H1 (cell line): ENCODE results near the gene ANXA4. TPM values are rescaled to one million over a fixed set of nuclear protein-coding genes. Genes with fewer than 3 reads are reported as not detected.

Experiments used
- CEBPB ChIP-seq: IDR thresholded peaks from 2 replicates; pipeline ENCODE4 v1.6.1; 2012; ENCODE audit warnings: low read depth, low read length
- CHD1 ChIP-seq: IDR thresholded peaks from 2 replicates; pipeline ENCODE4 v1.6.1; 2012; ENCODE audit warnings: low read depth, low read length, improper control_type of control experiment
- CHD7 ChIP-seq: fragments of 300-600 bp; sonication (generic); IDR thresholded peaks from 2 replicates; pipeline ENCODE4 v1.7.1; 2012; ENCODE audit warnings: low read length, moderate library complexity, mild to moderate bottlenecking, inconsistent platforms; ENCODE audit not compliant: insufficient replicate concordance
- CTCF ChIP-seq, 3 experiments: IDR thresholded peaks; 1 replicate in 2 of 3; 2 replicates in 1 of 3; pipeline versions ENCODE4 v1.5.1 to v1.6.1; 2011; ENCODE audit warnings: low read length in 3 of 3, mild to moderate bottlenecking in 3 of 3, inconsistent platforms in 2 of 3, low read depth in 1 of 3, moderate library complexity in 1 of 3; ENCODE audit not compliant: insufficient read depth in 1 of 3; ENCODE audit errors: control extremely low read depth in 1 of 3
- RFX5 ChIP-seq: IDR thresholded peaks from 2 replicates; pipeline ENCODE4 v1.6.1; 2011; ENCODE audit warnings: low read depth, low read length, improper control_type of control experiment, borderline replicate concordance
- SP2 ChIP-seq: IDR thresholded peaks from 2 replicates; pipeline ENCODE4 v1.6.1; 2012; ENCODE audit warnings: mild to moderate bottlenecking, low read length, inconsistent platforms
- polyA plus RNA-seq, 7 experiments: library from polyadenylated mRNA; depleted of rRNA in 3 of 7; stranded (reverse) in 5 of 7; unstranded in 2 of 7; fragments of >200 nt in 5 of 7; fragments of 200-250 nt in 2 of 7; gene quantifications; 1 replicate in 5 of 7; 2 replicates in 1 of 7; 4 replicates in 1 of 7; pipeline versions ENCODE4 v1.2.1 to v1.2.3, GENCODE V29; 2011 to 2013; ENCODE audit warnings: missing spikeins in 2 of 7, mixed read lengths in 2 of 7
- total RNA-seq: library from RNA; stranded (reverse); fragmentation: NEBNext Ultra II Directional; extraction: Animal tissue kit (Norgen Biotek cat#: 25700); gene quantifications from 2 replicates; pipeline ENCODE4 v1.2.1, GENCODE V29; 2021

The ANXA4 gene
- total and polyA plus RNA-seq, 2 of the 8 experiments (the other 6 are each of a cell fraction or from before 2014, with no cell fraction given): 9.4 to 17.6 TPM

- no peak for TF ChIP-seq CHD7
- TF ChIP-seq SP2: no peak
- no peak for TF ChIP-seq CHD1
- no peak for TF ChIP-seq CTCF (IDR thresholded peaks at IDR 0.05; ENCODE audit: control extremely low read depth in 1 of 3, insufficient read depth in 1 of 3, low read depth in 1 of 3, low read length in 3 of 3)
- TF ChIP-seq CEBPB: no peak
- no peak for TF ChIP-seq RFX5
Measured at GRCh38 chr2:69725706-69726360, 16.1 kb upstream of the ANXA4 start (continued).
